Colonic mucosa (tissue), 4 donors: ENCODE results near the gene TP53RK. TPM values are rescaled to one million over a fixed set of nuclear protein-coding genes. Genes with fewer than 3 reads are reported as not detected.

Experiments
- DNase-seq: peaks from one replicate; pipeline ENCODE4 v3.0.0-alpha.2; 2020
- H3K27ac ChIP-seq: fragments of 200-600 bp; one replicate; pipeline ENCODE4 v1.8.0; 2021
- H3K27me3 ChIP-seq: fragments of 200-600 bp; one replicate; pipeline ENCODE4 v1.8.0; 2021
- H3K36me3 ChIP-seq: fragments of 200-600 bp; one replicate; pipeline ENCODE4 v1.8.0; 2021
- H3K4me1 ChIP-seq: fragments of 200-600 bp; one replicate; pipeline ENCODE4 v1.8.0; 2021; ENCODE audit warnings: mild to moderate bottlenecking
- H3K4me3 ChIP-seq: fragments of 200-600 bp; one replicate; pipeline ENCODE4 v1.8.0; 2021
- H3K9ac ChIP-seq, 2 donors: one replicate each; pipeline ENCODE4 v1.7.0; 2013; ENCODE audit warnings: control low read depth in 2 of 2, low read depth in 2 of 2, low read length in 2 of 2
- H3K9me3 ChIP-seq: fragments of 200-600 bp; one replicate; pipeline ENCODE4 v1.8.0; 2021
- CTCF ChIP-seq: fragments of 200-600 bp; IDR thresholded peaks from one replicate; pipeline ENCODE4 v1.8.0; 2022; ENCODE audit warnings: antibody characterized with exemption, mild to moderate bottlenecking
- intact Hi-C: fragments of 100-400 bp; cut with DNase I; formaldehyde crosslinking; loops from one replicate; pipeline ENCODE4 v1.14.1; 2022
- total RNA-seq, 2 donors: library from RNA; stranded (reverse); fragmentation: NEBNext Ultra II Directional in 1 of 2; extraction: Animal tissue kit (Norgen Biotek cat#: 25700) in 1 of 2; gene quantifications; one replicate each; pipeline ENCODE4 v1.2.1, GENCODE V29; 2021
- donor health status: healthy.
- donor health status: DM: no; HTN: no; CAD: no.
- donor health status: DM: no; HTN: no; CAD: no.

TP53RK gene
- total RNA-seq, 2 donors from 2014 or later, result 9.2 to 11.1 TPM

DNA sequence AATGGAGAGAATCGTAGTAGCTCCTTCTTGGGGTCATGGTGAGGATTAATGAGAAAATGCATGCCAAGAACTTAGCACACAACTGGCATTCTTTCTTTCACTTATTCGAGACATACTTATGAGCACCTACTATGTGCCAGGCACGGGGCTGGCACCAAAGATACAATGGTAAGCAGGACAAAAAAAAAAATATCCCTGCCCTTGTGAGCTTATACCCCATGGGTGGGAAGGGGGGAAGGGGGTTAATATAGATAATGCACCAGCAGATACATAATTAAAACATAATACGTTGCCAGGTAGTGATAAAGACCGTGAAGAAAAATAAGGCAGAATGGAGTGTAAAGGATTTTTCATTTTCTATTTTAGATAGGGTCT lies 46.3 kb downstream of the TP53RK start:
- Histone ChIP-seq H3K4me1 (no peaks in the 10 kb centered on the region), H3K36me3 (no peaks in the 10 kb centered on the region), H3K4me3 (no peak overlapping the region), H3K9ac (no peak overlapping the region), H3K9me3 (no peaks in the 10 kb centered on the region), H3K27me3 (no peaks in the 10 kb centered on the region), H3K27ac (no peak overlapping the region)
- TF ChIP-seq CTCF, result no peak
- no peak for DNase-seq
- intact Hi-C loops, result no loop called here

- Histone ChIP-seq H3K9me3 (no peaks in the 10 kb centered on the region), H3K9ac (no peak overlapping the region), H3K27me3 (no peaks in the 10 kb centered on the region), H3K36me3 (no peaks in the 10 kb centered on the region), H3K4me3 (no peak overlapping the region), H3K4me1 (no peaks in the 10 kb centered on the region), H3K27ac (no peak overlapping the region)
- TF ChIP-seq CTCF, result no peak
- intact Hi-C loops, result no loop called here
- DNase-seq, result no peak
These were observed 46.8 kb downstream of the TP53RK start for GRCh38 chr20:46642265-46642968.

DNA sequence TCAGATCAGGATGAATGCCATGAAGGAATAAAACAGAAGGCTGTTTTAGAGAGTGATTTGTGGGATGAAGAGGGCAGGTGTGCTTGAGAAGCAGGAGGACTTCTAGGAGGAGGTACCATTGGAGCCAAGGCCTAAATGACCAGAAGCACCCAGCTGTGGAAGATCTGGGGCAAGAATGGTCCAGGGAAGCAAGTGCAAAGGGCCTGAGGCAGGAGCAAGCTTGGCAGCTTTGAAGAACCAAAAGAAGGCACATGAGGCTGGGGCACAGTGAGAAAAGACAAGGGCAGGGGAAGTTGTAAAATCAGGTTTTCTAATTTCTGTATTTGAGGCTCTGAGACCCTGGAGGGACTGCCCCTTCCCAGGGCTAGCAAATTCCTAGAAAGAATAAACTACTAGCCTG lies 47.8 kb downstream of the TP53RK start:
- intact Hi-C loops, result no loop called here

DNA sequence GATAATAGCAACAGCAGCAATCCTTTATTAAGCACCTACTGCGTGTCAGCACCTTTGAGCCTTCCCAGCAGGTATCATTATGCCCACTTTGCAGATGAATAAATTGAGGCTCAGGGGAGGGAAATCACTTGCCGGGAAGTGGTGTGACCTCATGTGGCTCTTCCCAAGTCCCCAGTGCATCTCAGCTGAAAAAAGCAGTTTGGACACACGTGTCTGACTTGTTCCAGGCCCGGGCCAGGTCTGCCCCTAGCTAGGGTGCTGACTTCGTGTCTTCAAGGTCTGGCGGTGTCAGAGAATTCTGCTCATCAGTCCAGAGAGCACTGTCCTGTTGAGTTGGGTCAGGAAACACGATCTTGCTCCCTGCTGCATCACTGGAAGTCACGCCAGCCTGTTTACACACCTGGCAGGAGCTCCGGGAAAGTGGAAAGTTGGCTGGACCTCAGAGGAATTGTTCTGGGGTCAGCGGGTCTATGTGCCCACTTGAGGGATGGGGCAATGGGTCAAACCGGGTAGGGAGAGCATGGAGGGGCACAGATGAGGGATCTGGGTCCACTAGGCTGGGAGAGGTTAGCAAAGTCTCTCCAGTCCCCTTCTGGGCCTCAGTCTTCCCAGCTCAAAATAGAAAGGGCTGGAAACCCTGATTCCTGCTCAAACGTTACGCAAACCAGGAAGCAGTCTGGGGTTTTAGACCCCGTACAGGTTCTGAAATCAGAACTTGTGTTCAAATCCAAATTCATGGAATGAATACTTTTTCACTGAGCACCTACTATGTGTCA lies 48.5 kb downstream of the TP53RK start:
- H3K27ac ChIP-seq, result no peak overlapping the region
- H3K9me3 ChIP-seq, result no peaks in the 10 kb centered on the region
- H3K4me1 ChIP-seq, result no peaks in the 10 kb centered on the region
- no peak for TF ChIP-seq CTCF
- no peak overlapping the region for H3K4me3 ChIP-seq
- no peak overlapping the region for H3K9ac ChIP-seq
- intact Hi-C loops, result no loop called here
- no peaks in the 10 kb centered on the region for H3K36me3 ChIP-seq
- no peaks in the 10 kb centered on the region for H3K27me3 ChIP-seq
- DNase-seq, result no peak

More for the DNA sequence above, 47.8 kb downstream of the TP53RK start:
- no peak for DNase-seq
- Histone ChIP-seq H3K9me3 (no peaks in the 10 kb centered on the region), H3K36me3 (no peaks in the 10 kb centered on the region), H3K27me3 (no peaks in the 10 kb centered on the region), H3K4me1 (no peaks in the 10 kb centered on the region), H3K9ac (no peak overlapping the region), H3K27ac (no peak overlapping the region), H3K4me3 (no peak overlapping the region)
- no peak for TF ChIP-seq CTCF

DNA sequence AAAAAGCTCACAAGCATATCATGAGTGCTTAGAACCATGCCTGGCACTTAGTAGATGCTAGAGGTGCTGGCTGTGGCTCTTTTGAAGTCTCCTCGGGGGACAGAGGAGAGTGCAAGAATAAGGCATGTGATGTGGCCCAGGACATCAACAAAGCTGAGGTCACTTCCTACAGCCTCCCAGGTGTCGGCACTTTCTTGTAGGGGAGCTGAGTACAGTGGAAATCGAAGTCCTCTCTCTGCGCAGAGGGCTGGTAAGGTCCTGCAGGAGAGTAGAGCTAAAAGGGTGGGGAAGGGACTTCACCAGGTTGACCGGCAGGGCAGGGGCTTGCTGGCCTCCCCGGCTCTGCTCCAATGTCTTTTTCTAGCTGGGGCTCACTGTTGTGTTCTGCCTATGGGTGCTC lies 49.2 kb downstream of the TP53RK start:
- no peak for DNase-seq

More for the DNA sequence above, 49.2 kb downstream of the TP53RK start:
- Histone ChIP-seq H3K4me1 (no peaks in the 10 kb centered on the region), H3K36me3 (no peaks in the 10 kb centered on the region), H3K9ac (no peak overlapping the region), H3K27me3 (no peaks in the 10 kb centered on the region), H3K27ac (no peak overlapping the region), H3K9me3 (no peaks in the 10 kb centered on the region), H3K4me3 (no peak overlapping the region)
- intact Hi-C loops, result no loop called here
- no peak for TF ChIP-seq CTCF
